ENCODE data around the gene SMAD6.
"Not testable (repeated sequence)": the region's sequence is repeated elsewhere in the genome, so short reads cannot be mapped to it uniquely, and the experiment has no call there.

The SMAD6 gene

GRCh38 chr15:66743703-66744536 lies 41.9 kb downstream of the SMAD6 start:
- DNase-seq, result no peak

DNA sequence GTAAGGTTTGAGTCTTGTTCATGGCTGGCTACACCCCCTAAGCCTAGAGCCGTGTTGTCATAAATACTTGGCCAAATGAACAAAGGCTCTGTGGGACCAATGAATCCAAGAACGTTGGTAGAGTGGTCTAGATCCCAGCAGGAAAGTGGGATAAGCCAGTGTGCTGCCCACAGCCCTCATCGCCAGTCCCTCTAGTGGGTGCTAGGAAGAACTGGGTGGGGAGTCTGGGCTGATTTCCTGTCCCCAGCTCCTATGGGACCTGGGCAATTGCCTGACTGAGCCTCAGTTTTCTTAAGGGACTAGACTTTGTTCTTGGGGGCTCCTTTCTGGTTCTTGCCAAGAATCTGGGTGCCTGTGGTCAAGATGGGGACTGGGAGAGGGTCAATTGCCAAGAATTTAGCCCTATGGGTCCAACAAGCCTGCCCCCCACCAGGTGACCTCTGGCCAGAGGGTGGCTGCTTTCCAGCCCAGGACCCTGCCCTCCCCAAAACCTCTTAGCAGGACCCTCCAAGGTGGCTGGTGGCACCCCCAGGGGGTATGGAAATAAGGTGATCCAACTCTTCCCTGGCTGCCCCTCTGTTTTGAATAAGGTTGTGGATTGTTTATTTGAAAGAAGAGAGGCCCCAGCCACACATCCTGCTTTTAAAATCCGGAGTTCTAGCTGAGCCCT lies 42.7 kb downstream of the SMAD6 start:
- no peak for DNase-seq

DNA sequence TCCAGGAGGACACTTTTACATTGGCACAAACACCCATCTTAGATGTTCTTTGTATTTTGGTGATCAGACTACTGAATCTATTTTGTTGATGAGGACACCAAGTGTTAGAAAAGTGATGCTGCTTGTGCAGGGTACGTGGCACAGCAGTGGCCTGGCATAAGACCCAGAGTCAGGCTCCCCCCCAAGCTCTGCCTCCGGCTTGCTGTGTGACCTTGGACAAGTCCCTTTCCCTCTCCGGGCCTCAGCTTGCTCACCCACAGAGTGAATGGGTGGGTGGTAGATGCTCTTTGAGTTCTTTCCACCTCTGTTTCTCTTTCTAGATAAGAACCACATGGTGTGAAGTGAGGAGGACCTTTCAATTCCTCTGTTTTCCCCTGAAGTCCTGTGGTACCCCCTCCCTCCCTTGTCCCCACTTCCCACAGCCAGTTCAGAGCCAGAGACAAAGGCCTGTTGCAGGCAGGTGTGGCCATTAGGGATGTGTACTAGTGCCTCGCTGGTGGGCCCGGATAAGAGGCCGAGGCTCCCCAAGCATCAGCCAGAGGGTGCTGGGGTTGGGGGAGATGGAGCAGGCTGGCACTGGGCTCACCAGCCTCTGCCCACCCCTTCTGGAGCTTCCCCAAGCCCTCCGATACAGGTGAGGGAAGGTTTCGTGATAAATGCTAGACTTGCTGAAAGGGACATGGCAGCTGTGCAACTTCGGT lies 43.6 kb downstream of the SMAD6 start:
- no peak for DNase-seq

DNA sequence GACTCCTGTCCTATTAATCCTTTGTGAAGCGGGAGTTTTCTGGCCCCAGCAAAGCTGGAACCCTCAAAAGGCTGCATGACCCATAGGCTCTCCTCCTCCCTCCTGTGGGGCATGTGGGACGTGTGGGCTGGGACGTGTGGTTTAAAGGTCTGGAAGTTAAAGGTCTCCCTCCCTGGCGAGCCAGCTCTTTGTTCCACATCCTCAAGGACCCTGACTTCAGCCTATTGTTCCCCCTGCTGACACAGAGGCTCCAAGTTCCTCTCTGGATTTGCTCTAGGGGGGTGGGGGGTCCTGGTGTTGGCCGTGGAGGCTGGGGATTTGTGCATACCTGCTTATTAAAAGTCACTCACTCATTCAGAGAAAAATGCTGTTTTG lies 44.2 kb downstream of the SMAD6 start:
- no peak for DNase-seq

GRCh38 chr15:66747223-66747622 lies 45.2 kb downstream of the SMAD6 start:
- no peak for DNase-seq

- no peak for DNase-seq
Measured at GRCh38 chr15:66747886-66748707, 46.1 kb downstream of the SMAD6 start.

DNA sequence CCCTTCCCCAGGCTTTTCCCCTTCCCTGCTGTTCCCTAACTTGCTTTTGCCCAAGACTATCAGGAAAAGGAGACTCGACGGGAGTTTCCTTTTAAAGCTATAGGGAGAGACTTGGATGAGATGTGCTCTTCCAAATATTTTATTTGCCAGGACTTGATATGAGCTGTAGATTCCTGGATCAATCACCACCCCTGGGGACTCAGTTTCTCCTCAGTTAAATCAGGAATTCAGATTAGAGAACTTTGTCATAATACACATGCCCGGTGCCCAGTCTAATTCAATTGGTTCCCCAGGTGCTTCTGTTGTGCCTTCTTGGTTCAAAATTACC lies 46.6 kb downstream of the SMAD6 start:
- DNase-seq, result no peak

GRCh38 chr15:66749841-66750575 lies 48.0 kb downstream of the SMAD6 start:
- no peak for DNase-seq

DNA sequence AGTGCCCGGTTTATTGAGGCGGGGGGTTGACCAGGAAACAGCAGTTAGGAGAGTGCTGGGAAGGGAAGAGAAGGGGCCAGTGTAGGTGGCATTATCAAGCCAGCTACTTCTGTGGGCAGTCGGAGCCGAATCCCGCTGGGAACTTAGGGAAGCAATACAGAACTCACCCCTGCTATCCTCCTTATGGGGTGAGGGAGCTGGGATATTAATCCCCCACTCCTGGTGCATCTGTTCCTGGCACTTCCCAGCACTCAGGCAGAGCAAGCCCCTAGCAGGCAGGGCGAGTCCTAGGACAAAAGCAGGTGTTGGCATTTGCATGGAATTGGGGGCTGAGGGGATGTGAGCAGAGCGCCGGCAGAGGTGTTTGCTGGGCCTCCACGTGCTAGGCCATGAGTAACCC lies 48.6 kb downstream of the SMAD6 start:
- no peak for DNase-seq

- DNase-seq, result no peak
Measured at GRCh38 chr15:66751579-66751978, 49.5 kb downstream of the SMAD6 start.

- DNase-seq, result no peak
Measured at GRCh38 chr15:66752078-66752477, 50.0 kb downstream of the SMAD6 start.

- DNase-seq, result no peak
Measured at GRCh38 chr15:66753687-66754377, 51.8 kb downstream of the SMAD6 start.

DNA sequence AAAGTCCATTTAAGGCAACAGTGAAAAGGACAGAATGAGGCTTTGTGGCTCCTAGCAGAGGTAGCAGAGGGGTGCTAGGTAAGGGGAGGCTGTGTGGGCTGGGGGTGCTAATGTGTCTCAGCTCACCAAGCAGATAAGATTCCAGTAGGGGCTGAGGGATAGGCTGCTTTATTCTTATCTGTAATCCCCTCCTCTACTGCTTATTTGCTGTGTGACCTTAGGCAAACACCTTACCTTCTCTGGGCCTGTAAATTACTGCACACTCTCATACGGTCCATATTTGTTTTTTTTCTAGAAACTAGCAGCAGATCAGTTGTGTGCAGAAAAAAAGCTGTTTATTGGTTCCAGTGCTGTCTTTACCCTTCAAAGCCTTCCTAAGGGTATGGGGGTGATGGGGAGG lies 52.8 kb downstream of the SMAD6 start:
- DNase-seq, result no peak

- DNase-seq, result no peak
Measured at GRCh38 chr15:66755298-66756068, 53.4 kb downstream of the SMAD6 start.

DNA sequence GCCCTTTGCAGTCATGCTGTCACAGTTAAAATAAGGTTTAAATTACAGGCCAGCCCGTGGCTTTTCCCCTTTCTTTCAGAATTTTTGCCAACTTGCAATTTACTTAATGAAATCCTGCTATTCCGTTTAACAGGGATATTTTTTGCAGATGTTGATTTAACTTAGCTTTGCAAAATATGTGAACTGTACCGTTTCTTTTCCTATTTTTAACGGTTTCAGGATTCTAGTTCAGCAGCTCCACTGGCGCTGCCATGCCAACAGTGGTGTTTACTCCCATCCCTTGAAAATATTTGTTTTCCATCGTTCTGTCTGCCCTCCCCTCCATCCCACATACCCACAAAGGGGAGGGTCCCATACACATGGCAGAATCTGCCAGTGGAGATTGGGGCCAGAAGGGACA lies 54.3 kb downstream of the SMAD6 start:
- DNase-seq, result no peak

GRCh38 chr15:66757030-66757429 lies 55.0 kb downstream of the SMAD6 start:
- DNase-seq, result no peak

GRCh38 chr15:66757521-66757920 lies 55.5 kb downstream of the SMAD6 start:
- DNase-seq, result no peak

DNA sequence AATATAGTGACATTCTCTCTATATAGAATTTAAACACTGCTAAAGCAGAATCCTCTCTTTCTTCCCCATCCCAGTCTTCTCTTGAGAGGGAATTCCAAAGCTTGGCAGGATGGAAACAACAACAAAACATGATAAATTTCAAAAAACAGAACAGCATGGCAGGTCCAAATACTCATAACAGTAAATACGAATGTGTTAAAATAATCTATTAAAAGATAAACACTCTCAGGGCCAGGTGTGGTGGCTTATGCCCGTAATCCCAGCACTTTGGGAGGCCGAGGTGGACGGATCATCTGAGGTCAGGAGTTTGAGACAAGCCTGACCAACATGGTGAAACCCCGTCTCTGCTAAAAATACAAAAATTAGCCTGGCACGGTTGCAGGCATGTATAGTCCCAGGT lies 56.2 kb downstream of the SMAD6 start:
- DNase-seq, result not testable (repeated sequence)

DNA sequence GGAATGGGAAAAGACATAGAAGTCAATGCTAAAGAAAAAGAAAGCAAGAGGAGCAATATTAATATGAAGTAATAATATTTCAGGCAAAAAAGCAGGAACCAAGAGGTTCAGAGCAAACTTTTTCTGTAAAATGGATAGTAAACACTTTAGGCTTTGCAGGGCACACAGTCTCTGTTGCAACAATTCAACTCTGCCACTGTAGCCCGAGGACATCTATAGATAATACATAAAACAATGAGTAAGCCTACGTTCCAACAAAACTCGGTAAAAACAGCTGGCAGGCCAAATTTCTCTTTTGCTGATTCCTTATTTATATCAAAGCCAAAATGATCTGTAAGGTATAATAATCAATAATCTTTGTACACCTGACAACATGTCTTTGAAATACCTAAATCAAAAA lies 56.8 kb downstream of the SMAD6 start:
- no peak for DNase-seq

DNA sequence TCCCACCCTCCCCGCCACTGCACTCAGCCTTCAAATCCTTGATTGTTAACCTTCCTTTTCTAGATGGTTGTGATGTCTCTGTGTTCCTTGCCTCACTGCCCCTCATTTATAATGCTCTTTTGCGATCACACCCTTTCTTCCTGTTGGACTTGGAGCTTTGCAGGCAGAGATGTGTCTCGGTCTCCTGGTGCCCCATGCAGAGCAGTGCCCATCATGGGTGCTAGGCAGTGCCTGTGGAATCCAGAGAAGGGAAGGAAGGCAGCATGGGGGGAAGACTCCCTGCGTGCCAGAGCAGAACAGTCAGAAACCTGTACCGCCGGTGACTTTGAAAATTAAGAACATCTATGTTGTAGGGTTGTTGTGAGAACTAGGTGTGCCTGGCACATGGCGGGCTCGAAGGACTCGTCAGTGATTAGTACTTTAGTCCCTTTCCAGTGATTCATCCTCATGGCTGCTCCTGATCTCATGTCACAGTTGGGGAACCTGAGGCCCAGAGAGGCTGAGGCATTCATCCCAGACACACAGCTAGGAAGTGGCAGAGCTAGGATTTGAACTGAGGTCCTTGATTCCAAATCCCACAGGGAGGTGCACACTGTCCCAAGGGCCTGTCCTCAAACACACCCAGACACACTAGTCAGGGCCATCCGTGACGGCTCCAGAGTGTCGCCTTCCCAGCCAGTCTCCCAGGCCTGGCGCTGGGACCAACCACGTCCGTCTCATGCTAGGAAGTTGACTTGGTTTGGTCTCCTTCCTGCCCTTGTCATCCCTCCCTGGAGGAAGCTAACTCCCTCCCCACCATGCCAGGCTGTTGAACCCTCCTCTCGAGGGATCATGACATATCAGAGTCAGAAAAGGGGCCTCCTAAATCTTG lies 58.3 kb downstream of the SMAD6 start:
- no peak for DNase-seq
